ENCODE results near the gene RBM4B. TPM values are rescaled to one million over a fixed set of nuclear protein-coding genes. Genes with fewer than 3 reads are reported as not detected.

RBM4B gene
- total RNA-seq, 1 donor = 19.2 TPM

DNA sequence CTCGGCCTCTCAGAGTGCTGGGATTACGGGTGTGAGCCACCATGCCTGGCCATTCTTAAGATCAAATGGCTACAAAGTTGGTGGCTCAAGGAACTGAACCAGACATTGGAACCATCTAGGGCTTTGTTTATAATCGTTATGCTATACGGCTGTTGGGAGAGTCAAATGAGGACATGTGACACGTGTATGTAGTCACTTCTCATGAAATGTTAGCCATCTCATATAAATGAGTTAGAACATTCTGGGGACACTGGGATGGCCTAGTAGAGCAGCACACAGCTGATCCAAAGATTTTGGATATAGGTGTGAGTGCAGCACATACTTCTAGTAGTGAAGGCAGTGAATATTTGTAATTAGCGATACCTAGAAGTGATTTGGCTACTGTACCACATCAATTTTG, 45.8 kb downstream of the RBM4B start:
- Histone ChIP-seq H3K4me2 (ENCODE audit: insufficient read depth, low read length) (no peak overlapping the region), H3K27me3 (ENCODE audit: insufficient read depth, low read length) (no peaks in the 10 kb centered on the region), H3K36me3 (ENCODE audit: insufficient read depth, low read length) (peaks cover 71% of the 10 kb centered on the region), H3K27ac (ENCODE audit: low read depth, low read length) (no peak overlapping the region), H3K4me3 (ENCODE audit: insufficient read depth, low read length) (no peak overlapping the region), H3K9me3 (ENCODE audit: low read depth, low read length) (no peaks in the 10 kb centered on the region), H4K20me1 (ENCODE audit: insufficient read depth, low read length) (peaks cover 54% of the 10 kb centered on the region), H3K4me1 (ENCODE audit: insufficient read depth, low read length) (no peaks in the 10 kb centered on the region), H3K79me2 (ENCODE audit: insufficient read depth, low read length) (peaks cover 100% of the 10 kb centered on the region), H2AFZ (ENCODE audit: low read length) (no peak overlapping the region)
- TF ChIP-seq, protein P1, sequence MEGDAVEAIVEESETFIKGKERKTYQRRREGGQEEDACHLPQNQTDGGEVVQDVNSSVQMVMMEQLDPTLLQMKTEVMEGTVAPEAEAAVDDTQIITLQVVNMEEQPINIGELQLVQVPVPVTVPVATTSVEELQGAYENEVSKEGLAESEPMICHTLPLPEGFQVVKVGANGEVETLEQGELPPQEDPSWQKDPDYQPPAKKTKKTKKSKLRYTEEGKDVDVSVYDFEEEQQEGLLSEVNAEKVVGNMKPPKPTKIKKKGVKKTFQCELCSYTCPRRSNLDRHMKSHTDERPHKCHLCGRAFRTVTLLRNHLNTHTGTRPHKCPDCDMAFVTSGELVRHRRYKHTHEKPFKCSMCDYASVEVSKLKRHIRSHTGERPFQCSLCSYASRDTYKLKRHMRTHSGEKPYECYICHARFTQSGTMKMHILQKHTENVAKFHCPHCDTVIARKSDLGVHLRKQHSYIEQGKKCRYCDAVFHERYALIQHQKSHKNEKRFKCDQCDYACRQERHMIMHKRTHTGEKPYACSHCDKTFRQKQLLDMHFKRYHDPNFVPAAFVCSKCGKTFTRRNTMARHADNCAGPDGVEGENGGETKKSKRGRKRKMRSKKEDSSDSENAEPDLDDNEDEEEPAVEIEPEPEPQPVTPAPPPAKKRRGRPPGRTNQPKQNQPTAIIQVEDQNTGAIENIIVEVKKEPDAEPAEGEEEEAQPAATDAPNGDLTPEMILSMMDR (IDR thresholded peaks at IDR 0.05; ENCODE audit: extremely low read depth, low read depth, low read length) = no peak
- DNase-seq (ENCODE audit: insufficient read length, low spot score, missing footprints) = no peak

DNA sequence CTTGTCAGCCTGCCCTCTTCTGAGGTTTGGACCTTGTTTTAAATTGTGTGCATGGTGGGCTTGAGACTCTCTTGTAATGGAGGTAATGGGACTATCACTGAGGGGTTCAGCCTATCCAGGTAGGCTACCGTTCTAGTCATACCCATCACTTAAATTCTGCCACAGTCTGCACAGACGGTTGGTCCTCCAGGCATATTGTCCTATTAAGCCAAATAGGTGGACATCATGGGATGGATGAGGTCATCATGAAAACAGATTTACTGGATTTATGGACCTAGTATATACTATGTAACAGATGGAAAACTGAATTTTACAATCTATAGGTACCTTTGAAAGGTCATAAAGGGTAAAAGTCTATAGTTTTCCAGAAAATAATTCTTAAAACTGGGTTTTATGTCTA, 48.3 kb downstream of the RBM4B start:
- no peak overlapping the region for H3K27ac ChIP-seq (ENCODE audit: low read depth, low read length)
- DNase-seq (ENCODE audit: insufficient read length, low spot score, missing footprints) = no peak
- H3K36me3 ChIP-seq (ENCODE audit: insufficient read depth, low read length) = peaks cover 84% of the 10 kb centered on the region
- H3K79me2 ChIP-seq (ENCODE audit: insufficient read depth, low read length) = peaks cover 100% of the 10 kb centered on the region
- TF ChIP-seq, protein P1 (IDR thresholded peaks at IDR 0.05; ENCODE audit: extremely low read depth, low read depth, low read length) = no peak
- H3K4me3 ChIP-seq (ENCODE audit: insufficient read depth, low read length) = no peak overlapping the region
- peaks cover 72% of the 10 kb centered on the region for H4K20me1 ChIP-seq (ENCODE audit: insufficient read depth, low read length)
- H3K9me3 ChIP-seq (ENCODE audit: low read depth, low read length) = no peaks in the 10 kb centered on the region
- no peak overlapping the region for H3K4me2 ChIP-seq (ENCODE audit: insufficient read depth, low read length)
- H2AFZ ChIP-seq (ENCODE audit: low read length) = no peak overlapping the region
- H3K4me1 ChIP-seq (ENCODE audit: insufficient read depth, low read length) = no peaks in the 10 kb centered on the region
- no peaks in the 10 kb centered on the region for H3K27me3 ChIP-seq (ENCODE audit: insufficient read depth, low read length)

DNA sequence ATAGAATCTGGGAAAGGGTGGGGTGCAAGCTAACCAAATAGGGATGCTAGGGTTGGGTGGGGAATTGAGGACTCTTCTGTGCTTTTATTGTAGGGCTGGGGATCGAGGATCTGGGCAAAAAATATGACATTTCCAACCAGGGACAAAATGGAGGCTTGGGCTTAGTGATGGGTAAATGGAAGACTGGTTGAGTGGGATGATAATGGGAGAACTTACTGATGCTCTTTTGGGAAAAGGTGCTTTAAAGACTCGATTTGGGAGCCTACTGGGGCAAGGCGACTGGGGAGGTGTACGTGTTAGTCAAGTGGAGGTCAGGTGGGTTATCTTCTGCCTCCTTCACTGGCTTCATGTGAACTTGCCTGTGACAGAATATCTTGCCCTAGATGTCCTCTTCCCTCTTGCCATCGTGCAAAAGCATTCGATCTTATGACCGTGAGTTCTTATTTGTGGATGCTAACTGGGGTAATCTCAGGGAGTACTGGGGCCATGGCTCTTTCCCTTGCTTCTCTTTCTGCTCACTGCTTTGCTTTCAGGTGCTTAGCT, 49.6 kb downstream of the RBM4B start:
- Histone ChIP-seq H3K4me3 (ENCODE audit: insufficient read depth, low read length) (no peak overlapping the region), H3K27me3 (ENCODE audit: insufficient read depth, low read length) (no peaks in the 10 kb centered on the region), H3K27ac (ENCODE audit: low read depth, low read length) (no peak overlapping the region), H3K4me2 (ENCODE audit: insufficient read depth, low read length) (no peak overlapping the region), H3K9me3 (ENCODE audit: low read depth, low read length) (no peaks in the 10 kb centered on the region), H2AFZ (ENCODE audit: low read length) (no peak overlapping the region), H3K79me2 (ENCODE audit: insufficient read depth, low read length) (peaks cover 100% of the 10 kb centered on the region), H3K36me3 (ENCODE audit: insufficient read depth, low read length) (peaks cover 87% of the 10 kb centered on the region), H4K20me1 (ENCODE audit: insufficient read depth, low read length) (peaks cover 80% of the 10 kb centered on the region), H3K4me1 (ENCODE audit: insufficient read depth, low read length) (peaks cover 6% of the 10 kb centered on the region)
- TF ChIP-seq, protein P1 (IDR thresholded peaks at IDR 0.05; ENCODE audit: extremely low read depth, low read depth, low read length) = no peak
- no peak for DNase-seq (ENCODE audit: insufficient read length, low spot score, missing footprints)

DNA sequence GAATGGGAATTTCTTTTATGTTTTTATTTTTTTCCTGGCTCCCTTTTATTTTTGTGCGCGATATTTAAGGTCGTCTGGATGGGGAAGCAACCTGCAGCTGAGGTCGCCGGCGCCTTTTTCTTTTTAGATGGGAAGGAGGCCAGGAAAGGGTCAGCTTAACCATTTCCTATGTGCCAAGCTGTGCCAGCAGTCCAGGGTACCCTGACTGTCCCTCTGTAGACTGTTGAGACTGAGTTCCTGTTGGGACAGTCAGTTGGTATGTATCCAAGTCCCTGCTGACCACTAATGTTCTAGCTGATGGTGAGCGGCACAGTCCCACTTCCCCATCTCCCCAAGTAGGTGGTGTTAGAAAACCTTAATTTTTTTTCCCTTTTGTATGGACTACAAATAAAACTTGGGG, 50.8 kb downstream of the RBM4B start:
- no peak for DNase-seq (ENCODE audit: insufficient read length, low spot score, missing footprints)
- peaks cover 6% of the 10 kb centered on the region for H3K4me1 ChIP-seq (ENCODE audit: insufficient read depth, low read length)
- no peak overlapping the region for H3K27ac ChIP-seq (ENCODE audit: low read depth, low read length)
- peaks cover 92% of the 10 kb centered on the region for H3K36me3 ChIP-seq (ENCODE audit: insufficient read depth, low read length)
- no peaks in the 10 kb centered on the region for H3K9me3 ChIP-seq (ENCODE audit: low read depth, low read length)
- TF ChIP-seq, protein P1 (IDR thresholded peaks at IDR 0.05; ENCODE audit: extremely low read depth, low read depth, low read length) = no peak
- H3K27me3 ChIP-seq (ENCODE audit: insufficient read depth, low read length) = no peaks in the 10 kb centered on the region
- no peak overlapping the region for H3K4me2 ChIP-seq (ENCODE audit: insufficient read depth, low read length)
- H4K20me1 ChIP-seq (ENCODE audit: insufficient read depth, low read length) = peaks cover 87% of the 10 kb centered on the region
- no peak overlapping the region for H2AFZ ChIP-seq (ENCODE audit: low read length)
- H3K79me2 ChIP-seq (ENCODE audit: insufficient read depth, low read length) = peaks cover 100% of the 10 kb centered on the region
- H3K4me3 ChIP-seq (ENCODE audit: insufficient read depth, low read length) = no peak overlapping the region

Data from osteoblast (primary cell).